K562 (cell line): ENCODE data around the gene REEP2. TPM values are rescaled to one million over a fixed set of nuclear protein-coding genes. Genes with fewer than 3 reads are reported as not detected.

Experiments used
- ATAC-seq: fragments of 200-7000 bp; cut with Tn5 transposase; 3 replicates; pipeline ENCODE4 v1.9.1; 2020; ENCODE audit warnings: moderate library complexity
- BruUV-seq: library from RNA; stranded (reverse); fragments of 400-500 nt; replicated peaks from 2 replicates; lab custom pipeline; 2021; lab: Mats Ljungman, UMichigan
- CTCF ChIA-PET: fragments of 300-600 bp; formaldehyde crosslinking; extraction: SDS; loops from one replicate; lab custom pipeline; 2021; ENCODE audit warnings: low intra/inter-chr PET ratio; lab: Yijun Ruan, JAX
- POLR2A ChIA-PET: fragments of 300-600, 350-650 bp; sonication (Branson Sonifier 250); formaldehyde crosslinking; extraction: SDS; loops from one replicate; lab custom pipeline; 2021; ENCODE audit warnings: antibody characterized with exemption, inconsistent platforms; lab: Yijun Ruan, JAX
- DNase-seq, 4 experiments: peaks; one replicate each; pipeline versions ENCODE4 v3.0.0 to v3.0.0-alpha.2; 2011 to 2018; ENCODE audit warnings: low spot score in 3 of 4, mixed read lengths in 3 of 4; ENCODE audit errors: extremely low read depth in 1 of 4
- FAIRE-seq: peaks from 2 replicates; lab custom pipeline; 2011; peaks lifted over from hg19 to GRCh38; lab: Jason Lieb, UNC
- H2AFZ ChIP-seq: 2 replicates; pipeline ENCODE4 v1.6.0; 2011; ENCODE audit warnings: low read depth, low read length, control low read depth, inconsistent platforms
- H3K27ac ChIP-seq: fragments of 200-600 bp; 3 replicates; pipeline ENCODE4 v1.8.0; 2011; ENCODE audit warnings: low read depth, mild to moderate bottlenecking, control low read depth, inconsistent platforms, low read length, moderate library complexity, mixed read lengths; ENCODE audit errors: extremely low read depth
- H3K27me3 ChIP-seq, 2 experiments: fragments of 300-600 bp in 1 of 2; 2 replicates in 1 of 2; 3 replicates in 1 of 2; pipeline versions ENCODE4 v1.6.0 to v1.8.0; 2011; ENCODE audit warnings: inconsistent platforms in 2 of 2, low read length in 2 of 2, mild to moderate bottlenecking in 1 of 2, mixed read lengths in 1 of 2, moderate library complexity in 1 of 2; ENCODE audit not compliant: control insufficient read depth in 2 of 2, insufficient read depth in 2 of 2
- H3K36me3 ChIP-seq: fragments of 300-600 bp; 3 replicates; pipeline ENCODE4 v1.8.0; 2011; ENCODE audit warnings: mild to moderate bottlenecking, low read length, inconsistent platforms; ENCODE audit not compliant: control insufficient read depth, insufficient read depth
- H3K4me1 ChIP-seq, 2 experiments: fragments of 200-600 bp in 1 of 2; replicated peaks in 1 of 2; 2 replicates in 1 of 2; 3 replicates in 1 of 2; pipeline versions ENCODE4 v1.5.1 to v1.8.0; 2011; ENCODE audit warnings: inconsistent platforms in 2 of 2, low read length in 2 of 2, mild to moderate bottlenecking in 1 of 2, mixed read lengths in 1 of 2, moderate library complexity in 1 of 2; ENCODE audit not compliant: control insufficient read depth in 2 of 2, insufficient read depth in 2 of 2
- H3K4me2 ChIP-seq: 2 replicates; pipeline ENCODE4 v1.6.1; 2011; ENCODE audit warnings: low read length, control low read depth, inconsistent platforms, mixed read lengths; ENCODE audit not compliant: insufficient read depth
- H3K4me3 ChIP-seq: fragments of 200-600 bp; sonication (generic), shearing (Covaris generic); 2 replicates; pipeline ENCODE4 v1.5.1; 2016; ENCODE audit warnings: control low read depth, inconsistent platforms
- H3K79me2 ChIP-seq: fragments of 200-600 bp; 3 replicates; pipeline ENCODE4 v1.8.0; 2011; ENCODE audit warnings: low read length, inconsistent platforms; ENCODE audit not compliant: control insufficient read depth, insufficient read depth
- H3K9ac ChIP-seq, 2 experiments: 2 replicates each; pipeline versions ENCODE4 v1.6.0 to v1.6.1; 2011; ENCODE audit warnings: low read depth in 2 of 2, low read length in 2 of 2, control low read depth in 1 of 2, inconsistent platforms in 1 of 2, mild to moderate bottlenecking in 1 of 2, mixed read lengths in 1 of 2; ENCODE audit not compliant: insufficient read depth in 1 of 2
- H3K9me1 ChIP-seq: one replicate; pipeline ENCODE4 v1.6.0; 2011; ENCODE audit warnings: inconsistent platforms, mild to moderate bottlenecking, low read length, moderate library complexity; ENCODE audit not compliant: control insufficient read depth, insufficient read depth
- H3K9me3 ChIP-seq: replicated peaks from 2 replicates; pipeline ENCODE4 v1.5.1; 2011; ENCODE audit warnings: low read depth, low read length, inconsistent platforms; ENCODE audit not compliant: control insufficient read depth, insufficient read depth
- H4K20me1 ChIP-seq: replicated peaks from 2 replicates; pipeline ENCODE4 v1.6.1; 2011; ENCODE audit warnings: low read length, inconsistent platforms, mixed read lengths; ENCODE audit not compliant: control insufficient read depth, insufficient read depth
- DMBX1 ChIP-seq: fragments of 250-450 bp; sonication (Bioruptor Pico); IDR thresholded peaks from 2 replicates; pipeline ENCODE4 v1.8.0; 2022; ENCODE audit warnings: inconsistent platforms, mild to moderate bottlenecking, moderate library complexity, borderline replicate concordance
- KDM1A ChIP-seq, 2 experiments: fragments of 450-650 bp; IDR thresholded peaks; 2 replicates each; pipeline ENCODE4 v1.6.1; 2016; ENCODE audit warnings: mild to moderate bottlenecking in 2 of 2
- LCOR ChIP-seq: sonication (generic); formaldehyde crosslinking; IDR thresholded peaks from 2 replicates; pipeline ENCODE4 v1.8.0; 2022; ENCODE audit warnings: mild to moderate bottlenecking, missing genetic modification reagents
- USF2 ChIP-seq: sonication (generic); formaldehyde crosslinking; IDR thresholded peaks from 2 replicates; pipeline ENCODE4 v1.5.0; 2020; ENCODE audit warnings: missing genetic modification reagents
- WGBS: fragments of 100-300 bp; shearing (Covaris generic); methylation state at CpG from one replicate; pipeline ENCODE4 v1.1.6; 2016; ENCODE audit warnings: low coverage, mixed read lengths; ENCODE audit not compliant: insufficient coverage; ENCODE audit errors: missing lambda C conversion rate; 5-methylcytosine and 5-hydroxymethylcytosine counted together
- in situ Hi-C: fragments of 300-500 bp; cut with MboI; formaldehyde crosslinking; loops from 4 replicates; pipeline ENCODE4 v1.15.0; 2018; ENCODE audit warnings: inconsistent platforms, mixed read lengths
- intact Hi-C: fragments of 100-400 bp; cut with micrococcal nuclease; formaldehyde crosslinking; loops from 2 replicates; pipeline ENCODE4 v1.14.2; 2022
- polyA plus RNA-seq, 8 experiments: library from polyadenylated mRNA; depleted of rRNA in 4 of 8; stranded (reverse) in 5 of 8; unstranded in 3 of 8; fragments of >200 nt; fragmentation: Nextera tagmentation in 2 of 8; fragmentation: Illumina TruSeq in 1 of 8; extraction: Ambion mirVana in 2 of 8; extraction: Trizol in 1 of 8; gene quantifications; 2 replicates each; pipeline versions ENCODE4 v1.2.1 to v1.2.3, GENCODE V29; 2011 to 2014; ENCODE audit warnings: inconsistent platforms in 1 of 8, missing spikeins in 1 of 8
- total RNA-seq, 7 experiments: library from RNA; depleted of rRNA in 6 of 7; stranded (reverse); fragments of >200 nt in 6 of 7; fragmentation: Illumina TruSeq in 2 of 7; extraction: Trizol in 2 of 7; gene quantifications; 2 replicates each; pipeline versions ENCODE4 v1.2.1 to v1.2.3, GENCODE V29; 2011 to 2021; ENCODE audit warnings: low replicate concordance in 1 of 7

REEP2 gene
- total and polyA plus RNA-seq, 9 of the 15 experiments (the other 6 are each of a cell fraction or from before 2014, with no cell fraction given), result 0.03 to 1.1 (median 0.12) TPM; not detected in 1

- H3K79me2 ChIP-seq, result peaks cover 12% of the 10 kb centered on the region
- FAIRE-seq (no peak), ATAC-seq (no peak), DNase-seq (no peak)
- CTCF ChIA-PET, result no interaction called here
- TF ChIP-seq KDM1A (IDR thresholded peaks at IDR 0.05) (no peak), DMBX1 (CRISPR knock-in tag) (no peak), USF2 (CRISPR knock-in tag) (peak; percentile 44), LCOR (CRISPR knock-in tag) (0 out of 2 replicates have a peak, but pooled peaks have one; percentile 25)
- no TSS peak for BruUV-seq
- in situ Hi-C loops, result loop anchor here (5.0 kb wide), 1 partner anchor 41 kb away; no protein-coding TSS in a partner anchor
- H3K36me3 ChIP-seq, result peaks cover 9% of the 10 kb centered on the region; the same call in 2 of the 3 replicates
- H3K27me3 ChIP-seq, result no peaks in the 10 kb centered on the region
- no peak overlapping the region for H3K4me3 ChIP-seq
- WGBS, result 71% methylated on average over 11 of the region's 11 CpGs
- POLR2A ChIA-PET, result interaction anchor here (0.5 to 2.2 kb wide), 11 partner anchors 11 to 1187 kb away, joined by 3 to 9 read pairs (median 3); partner anchors contain the start of genes CXXC5 and ETF1
- peak overlapping the region; percentile 20; the same call in 1 of the 2 replicates for H2AFZ ChIP-seq
- peak overlapping the region in 1 of 2 experiments; percentile 23; a peak in 1 of 4 replicates for H3K9ac ChIP-seq
- H3K27ac ChIP-seq, result no peak overlapping the region
- H4K20me1 ChIP-seq, result peaks cover 11% of the 10 kb centered on the region
- no peak overlapping the region for H3K4me2 ChIP-seq
- intact Hi-C loops, result no loop called here
- peaks cover 21 to 56% of the 10 kb centered on the region in 2 experiments for H3K4me1 ChIP-seq
- H3K9me1 ChIP-seq, result peaks cover 7% of the 10 kb centered on the region
- no peaks in the 10 kb centered on the region for H3K9me3 ChIP-seq
These were observed 22.7 kb downstream of the REEP2 start for GRCh38 chr5:138461343-138462125.
